ENCODE measurements around the gene TESMIN.

The TESMIN gene

GRCh38 chr11:68714060-68714856, 37.1 kb downstream of the TESMIN start:
- Mint-ChIP-seq H3K27ac (no peak overlapping the region), H3K27me3 (peaks cover 4 to 5% of the 10 kb centered on the region in 2 donors), H3K9me3 (peaks cover 4 to 5% of the 10 kb centered on the region in 2 donors), H3K36me3 (peaks cover 2 to 7% of the 10 kb centered on the region in 2 donors), H3K4me3 (no peak overlapping the region), H3K4me1 (no peaks in the 10 kb centered on the region)
- no peak for ATAC-seq (replicated peaks)
- no peak for DNase-seq

GRCh38 chr11:68711114-68711513, 40.2 kb downstream of the TESMIN start:
- Mint-ChIP-seq H3K36me3 (no peaks in the 10 kb centered on the region), H3K9me3 (no peaks in the 10 kb centered on the region), H3K4me1 (no peaks in the 10 kb centered on the region), H3K27ac (no peak overlapping the region), H3K27me3 (no peaks in the 10 kb centered on the region), H3K4me3 (no peak overlapping the region)
- no peak for ATAC-seq (replicated peaks)
- no peak for DNase-seq

GRCh38 chr11:68710409-68710808, 40.9 kb downstream of the TESMIN start:
- Mint-ChIP-seq H3K4me1 (no peaks in the 10 kb centered on the region), H3K9me3 (no peaks in the 10 kb centered on the region), H3K4me3 (no peak overlapping the region), H3K36me3 (no peaks in the 10 kb centered on the region), H3K27me3 (no peaks in the 10 kb centered on the region), H3K27ac (no peak overlapping the region)
- ATAC-seq (replicated peaks) = no peak
- DNase-seq = no peak

GRCh38 chr11:68709062-68709461, 42.3 kb downstream of the TESMIN start:
- Mint-ChIP-seq H3K4me1 (no peaks in the 10 kb centered on the region), H3K9me3 (no peaks in the 10 kb centered on the region), H3K27ac (no peak overlapping the region), H3K4me3 (no peak overlapping the region), H3K36me3 (no peaks in the 10 kb centered on the region), H3K27me3 (no peaks in the 10 kb centered on the region)
- DNase-seq = no peak
- no peak for ATAC-seq (replicated peaks)

GRCh38 chr11:68707527-68707926, 43.8 kb downstream of the TESMIN start:
- no peak overlapping the region for H3K4me3 Mint-ChIP-seq
- H3K27me3 Mint-ChIP-seq = peaks cover 0 to 3% of the 10 kb centered on the region in 2 donors
- no peaks in the 10 kb centered on the region for H3K4me1 Mint-ChIP-seq
- ATAC-seq (replicated peaks) (no peak), DNase-seq (no peak)
- H3K9me3 Mint-ChIP-seq = no peaks in the 10 kb centered on the region
- H3K36me3 Mint-ChIP-seq = no peaks in the 10 kb centered on the region
- no peak overlapping the region for H3K27ac Mint-ChIP-seq

GRCh38 chr11:68704887-68705286, 46.4 kb downstream of the TESMIN start:
- Mint-ChIP-seq H3K4me3 (no peak overlapping the region), H3K9me3 (no peaks in the 10 kb centered on the region), H3K27me3 (peaks cover 4 to 6% of the 10 kb centered on the region in 2 donors), H3K4me1 (no peaks in the 10 kb centered on the region), H3K27ac (no peak overlapping the region), H3K36me3 (no peaks in the 10 kb centered on the region)
- DNase-seq = no peak
- ATAC-seq (replicated peaks) = no peak

- Mint-ChIP-seq H3K36me3 (peaks cover 4 to 10% of the 10 kb centered on the region in 2 donors), H3K9me3 (peaks cover 9 to 13% of the 10 kb centered on the region in 2 donors), H3K27me3 (peaks cover 23 to 39% of the 10 kb centered on the region in 2 donors), H3K27ac (no peak overlapping the region), H3K4me1 (no peaks in the 10 kb centered on the region), H3K4me3 (no peak overlapping the region)
- ATAC-seq (replicated peaks) (no peak), DNase-seq (no peak)
Observed at GRCh38 chr11:68698993-68699392, 52.3 kb downstream of the TESMIN start.

GRCh38 chr11:68695531-68695930, 55.8 kb downstream of the TESMIN start:
- DNase-seq (no peak), ATAC-seq (replicated peaks) (no peak)
- peaks cover 6 to 10% of the 10 kb centered on the region in 2 donors for H3K36me3 Mint-ChIP-seq
- H3K4me3 Mint-ChIP-seq = no peak overlapping the region
- peaks cover 9 to 13% of the 10 kb centered on the region in 2 donors for H3K9me3 Mint-ChIP-seq
- no peak overlapping the region for H3K27ac Mint-ChIP-seq
- peaks cover 35 to 58% of the 10 kb centered on the region in 2 donors for H3K27me3 Mint-ChIP-seq
- H3K4me1 Mint-ChIP-seq = no peaks in the 10 kb centered on the region

- peaks cover 39 to 58% of the 10 kb centered on the region in 2 donors for H3K27me3 Mint-ChIP-seq
- peaks cover 9 to 13% of the 10 kb centered on the region in 2 donors for H3K9me3 Mint-ChIP-seq
- DNase-seq (no peak), ATAC-seq (replicated peaks) (no peak)
- H3K36me3 Mint-ChIP-seq = peaks cover 6 to 10% of the 10 kb centered on the region in 2 donors
- H3K4me3 Mint-ChIP-seq = no peak overlapping the region
- H3K4me1 Mint-ChIP-seq = no peaks in the 10 kb centered on the region
- H3K27ac Mint-ChIP-seq = no peak overlapping the region
Observed at GRCh38 chr11:68694431-68695297, 56.7 kb downstream of the TESMIN start.

- H3K27me3 Mint-ChIP-seq = peaks cover 49 to 58% of the 10 kb centered on the region in 2 donors
- H3K27ac Mint-ChIP-seq = no peak overlapping the region
- H3K9me3 Mint-ChIP-seq = peaks cover 7 to 13% of the 10 kb centered on the region in 2 donors
- ATAC-seq (replicated peaks) (no peak), DNase-seq (no peak)
- no peaks in the 10 kb centered on the region for H3K4me1 Mint-ChIP-seq
- H3K36me3 Mint-ChIP-seq = peaks cover 6 to 10% of the 10 kb centered on the region in 2 donors
- no peak overlapping the region for H3K4me3 Mint-ChIP-seq
Observed at GRCh38 chr11:68693484-68693882, 57.8 kb downstream of the TESMIN start.

GRCh38 chr11:68692871-68693483, 58.3 kb downstream of the TESMIN start:
- Mint-ChIP-seq H3K27me3 (peaks cover 54 to 63% of the 10 kb centered on the region in 2 donors), H3K4me3 (no peak overlapping the region)

GRCh38 chr11:68692115-68692514, 59.2 kb downstream of the TESMIN start:
- ATAC-seq (replicated peaks) (no peak), DNase-seq (no peak)
- H3K4me1 Mint-ChIP-seq = no peaks in the 10 kb centered on the region
- H3K9me3 Mint-ChIP-seq = peaks cover 4 to 8% of the 10 kb centered on the region in 2 donors
- H3K27me3 Mint-ChIP-seq = peaks cover 57 to 65% of the 10 kb centered on the region in 2 donors
- H3K36me3 Mint-ChIP-seq = peaks cover 7 to 8% of the 10 kb centered on the region in 2 donors
- H3K4me3 Mint-ChIP-seq = no peak overlapping the region
- H3K27ac Mint-ChIP-seq = no peak overlapping the region

More at GRCh38 chr11:68692871-68693483, 58.3 kb downstream of the TESMIN start:
- no peak for DNase-seq
- H3K9me3 Mint-ChIP-seq = peaks cover 7 to 13% of the 10 kb centered on the region in 2 donors
- no peaks in the 10 kb centered on the region for H3K4me1 Mint-ChIP-seq
- H3K27ac Mint-ChIP-seq = no peak overlapping the region
- ATAC-seq (replicated peaks) = no peak
- H3K36me3 Mint-ChIP-seq = peaks cover 6 to 10% of the 10 kb centered on the region in 2 donors

GRCh38 chr11:68691402-68691784, 59.9 kb downstream of the TESMIN start:
- no peak overlapping the region for H3K27ac Mint-ChIP-seq
- DNase-seq = no peak
- H3K36me3 Mint-ChIP-seq = peaks cover 5 to 8% of the 10 kb centered on the region in 2 donors
- H3K27me3 Mint-ChIP-seq = peaks cover 61 to 70% of the 10 kb centered on the region in 2 donors
- H3K4me1 Mint-ChIP-seq = no peaks in the 10 kb centered on the region
- no peak for ATAC-seq (replicated peaks)
- H3K4me3 Mint-ChIP-seq = no peak overlapping the region
- H3K9me3 Mint-ChIP-seq = peaks cover 4 to 5% of the 10 kb centered on the region in 2 donors

- H3K36me3 Mint-ChIP-seq = peaks cover 0 to 3% of the 10 kb centered on the region in 2 donors
- no peak for ATAC-seq (replicated peaks)
Observed at GRCh38 chr11:68690671-68691401, 60.5 kb downstream of the TESMIN start.

More at GRCh38 chr11:68690671-68691401, 60.5 kb downstream of the TESMIN start:
- Mint-ChIP-seq H3K27ac (no peak overlapping the region), H3K4me3 (no peak overlapping the region), H3K27me3 (peaks cover 61 to 70% of the 10 kb centered on the region in 2 donors), H3K4me1 (peaks cover 0 to 2% of the 10 kb centered on the region in 2 donors), H3K9me3 (no peaks in the 10 kb centered on the region)
- DNase-seq = no peak
